GM12801 (cell line): ENCODE measurements around the gene TNFRSF17.

Source experiments
- CTCF ChIP-seq: IDR thresholded peaks from one replicate; pipeline ENCODE4 v1.5.1; 2011; ENCODE audit warnings: control low read depth; ENCODE audit not compliant: insufficient read length; ENCODE audit errors: extremely low read depth

The TNFRSF17 gene

GRCh38 chr16:11968577-11968976 lies 3.6 kb downstream of the TNFRSF17 start:
- TF ChIP-seq CTCF: no peak

DNA sequence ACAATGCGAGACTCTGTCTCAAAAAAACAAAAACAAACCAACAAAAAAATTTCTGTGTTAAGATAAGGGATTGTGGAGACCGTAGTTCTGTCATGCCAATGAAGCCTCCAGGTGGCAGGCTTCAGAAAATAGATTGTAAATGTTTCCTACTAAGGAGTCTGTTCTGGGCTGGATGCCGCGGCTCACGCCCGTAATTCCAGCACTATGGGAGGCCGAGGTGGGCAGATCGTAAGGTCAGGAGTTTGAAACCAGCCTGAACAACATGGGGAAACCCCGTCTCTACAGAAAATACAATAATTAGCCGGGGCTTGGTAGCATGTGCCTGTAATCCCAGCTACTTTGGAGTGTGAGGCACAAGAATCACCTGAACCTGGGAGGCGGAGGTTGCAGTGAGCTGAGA lies 7.1 kb downstream of the TNFRSF17 start:
- TF ChIP-seq CTCF: no peak

DNA sequence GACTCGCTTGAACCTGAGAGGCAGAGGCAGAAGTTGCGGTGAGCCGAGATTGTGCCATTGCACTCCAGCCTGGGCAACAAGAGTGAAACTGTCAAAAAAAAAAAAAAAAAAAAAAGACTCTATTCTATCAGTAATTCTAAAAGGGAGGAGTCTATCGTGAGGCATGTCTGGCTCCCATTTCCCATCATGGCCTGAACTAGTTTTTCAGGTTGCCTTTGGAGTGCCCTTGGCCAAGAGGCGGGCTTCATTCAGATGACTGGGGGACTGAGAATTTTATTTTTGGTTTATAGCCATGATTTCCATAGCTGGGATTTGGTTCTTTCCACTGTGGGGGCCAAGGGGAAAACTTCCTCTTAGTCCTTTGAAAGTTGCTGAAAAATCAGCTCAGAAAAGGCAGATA lies 8.1 kb downstream of the TNFRSF17 start:
- no peak for TF ChIP-seq CTCF

- no peak for TF ChIP-seq CTCF
Measured at GRCh38 chr16:11976850-11977375, 11.9 kb downstream of the TNFRSF17 start.

- TF ChIP-seq CTCF: no peak
Measured at GRCh38 chr16:11977376-11978041, 12.5 kb downstream of the TNFRSF17 start.

DNA sequence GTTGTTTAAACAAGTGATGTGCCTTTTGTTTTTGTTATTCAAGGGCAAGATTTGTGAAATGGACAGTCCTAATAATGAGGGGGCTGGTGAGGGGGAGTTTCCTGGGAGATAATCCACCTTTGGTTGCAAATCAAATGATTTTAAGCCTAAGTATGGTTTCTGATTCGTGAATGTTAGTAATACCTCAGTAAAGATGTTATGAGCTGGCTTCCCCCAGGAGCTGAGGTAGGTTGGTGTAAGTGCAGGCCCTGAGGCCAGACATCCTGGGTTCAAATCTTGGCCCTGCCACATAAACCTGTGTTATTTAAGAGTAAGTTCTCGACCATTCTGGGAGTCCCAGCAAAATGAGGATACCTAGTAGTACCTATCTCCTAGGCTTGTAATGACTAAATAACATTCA lies 13.1 kb downstream of the TNFRSF17 start:
- TF ChIP-seq CTCF: no peak

GRCh38 chr16:11979013-11979672 lies 14.1 kb downstream of the TNFRSF17 start:
- no peak for TF ChIP-seq CTCF
